ENCODE results near the gene TYRP1. TPM values are rescaled to one million over a fixed set of nuclear protein-coding genes. Genes with fewer than 3 reads are reported as not detected.

TYRP1 gene
- total RNA-seq, 2 experiments from 2014 or later = not detected

GRCh38 chr9:12717907-12718306 lies 24.7 kb downstream of the TYRP1 start:
- ATAC-seq (no peak), DNase-seq (no peak)
- H3K9me3 Mint-ChIP-seq (ENCODE audit: low read depth) = peaks cover 8% of the 10 kb centered on the region
- no peak overlapping the region for H3K4me3 Mint-ChIP-seq
- ChIA-PET CTCF (no interaction called here), POLR2A (no interaction called here)
- H3K27ac Mint-ChIP-seq = no peak overlapping the region
- H3K4me1 Mint-ChIP-seq = no peaks in the 10 kb centered on the region
- no peaks in the 10 kb centered on the region for H3K27me3 Mint-ChIP-seq
- intact Hi-C loops (cut with DNase I, micrococcal nuclease) = no loop called here
- H3K36me3 Mint-ChIP-seq (ENCODE audit: low read depth) = no peaks in the 10 kb centered on the region

DNA sequence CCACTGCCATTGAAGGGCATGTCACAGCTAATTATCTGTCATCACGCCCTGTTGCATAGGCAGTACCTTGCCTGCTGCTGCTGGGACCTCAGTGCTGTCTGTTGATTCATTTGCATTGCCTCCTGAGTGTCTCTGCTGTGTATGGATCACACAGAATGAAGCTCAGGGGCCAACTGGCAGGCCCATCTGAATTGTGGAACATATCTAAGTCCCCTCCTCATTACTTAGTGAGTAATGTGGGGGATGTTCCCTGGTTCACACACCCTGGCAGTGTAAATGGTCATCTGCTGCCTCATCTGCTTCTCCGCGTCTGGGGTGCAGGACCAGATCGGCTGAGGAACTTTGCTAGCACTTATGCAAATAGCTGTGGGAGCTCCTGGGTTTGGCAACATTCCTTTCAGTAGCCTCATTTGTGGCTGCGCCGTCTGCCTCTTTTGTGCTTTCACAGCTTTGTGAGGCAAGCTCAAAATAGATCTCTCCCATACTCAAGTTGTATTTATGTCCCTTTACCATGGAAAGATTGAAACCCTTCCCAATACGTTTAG lies 25.4 kb downstream of the TYRP1 start:
- Mint-ChIP-seq H3K27me3 (no peaks in the 10 kb centered on the region), H3K4me1 (no peaks in the 10 kb centered on the region), H3K36me3 (ENCODE audit: low read depth) (no peaks in the 10 kb centered on the region), H3K4me3 (no peak overlapping the region), H3K27ac (no peak overlapping the region), H3K9me3 (ENCODE audit: low read depth) (peaks cover 8% of the 10 kb centered on the region)
- ChIA-PET CTCF (interaction anchor here (0.6 kb wide), 1 partner anchor 69 kb away, joined by 3 read pairs; no protein-coding TSS in a partner anchor), POLR2A (no interaction called here)
- intact Hi-C loops (cut with DNase I, micrococcal nuclease) = no loop called here
- no peak for ATAC-seq
- no peak for DNase-seq

DNA sequence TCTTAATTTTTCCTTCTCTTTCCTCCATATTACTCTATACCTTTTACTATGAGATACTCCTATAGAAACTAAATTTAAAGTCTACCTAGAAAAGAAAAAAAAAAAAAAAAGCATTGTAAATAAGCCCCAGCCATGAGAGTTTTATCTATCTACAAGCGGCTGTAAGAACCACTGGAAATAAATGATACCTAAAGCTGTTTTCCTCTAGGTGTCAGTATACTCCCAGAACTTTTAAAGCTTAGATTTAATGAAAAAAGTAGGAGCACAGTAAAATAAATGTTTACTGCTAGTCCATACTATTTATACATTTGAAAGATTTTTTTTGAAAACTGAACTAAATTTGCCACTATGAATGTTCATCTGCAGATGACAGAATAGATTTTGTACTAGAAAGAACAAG lies 26.2 kb downstream of the TYRP1 start:
- Mint-ChIP-seq H3K27ac (no peak overlapping the region), H3K27me3 (no peaks in the 10 kb centered on the region), H3K4me1 (no peaks in the 10 kb centered on the region), H3K4me3 (no peak overlapping the region), H3K36me3 (ENCODE audit: low read depth) (no peaks in the 10 kb centered on the region), H3K9me3 (ENCODE audit: low read depth) (peaks cover 8% of the 10 kb centered on the region)
- DNase-seq (no peak), ATAC-seq (no peak)
- POLR2A ChIA-PET = no interaction called here
- intact Hi-C loops (cut with DNase I, micrococcal nuclease) = no loop called here
- CTCF ChIA-PET = interaction anchor here (0.6 to 0.9 kb wide), 2 partner anchors 35 to 52 kb away, joined by 3 to 4 read pairs; no protein-coding TSS in a partner anchor

GRCh38 chr9:12720551-12720950 lies 27.4 kb downstream of the TYRP1 start:
- intact Hi-C loops (cut with DNase I, micrococcal nuclease) = loop anchor here (5.0 to 10.0 kb wide), 2 partner anchors 364 to 367 kb away; no protein-coding TSS in a partner anchor
- peaks cover 8% of the 10 kb centered on the region for H3K9me3 Mint-ChIP-seq (ENCODE audit: low read depth)
- H3K4me3 Mint-ChIP-seq = no peak overlapping the region
- CTCF ChIA-PET = no interaction called here
- no peaks in the 10 kb centered on the region for H3K4me1 Mint-ChIP-seq
- DNase-seq = no peak
- H3K27me3 Mint-ChIP-seq = no peaks in the 10 kb centered on the region
- no peak overlapping the region for H3K27ac Mint-ChIP-seq
- H3K36me3 Mint-ChIP-seq (ENCODE audit: low read depth) = no peaks in the 10 kb centered on the region
- no peak for ATAC-seq
- POLR2A ChIA-PET = no interaction called here

DNA sequence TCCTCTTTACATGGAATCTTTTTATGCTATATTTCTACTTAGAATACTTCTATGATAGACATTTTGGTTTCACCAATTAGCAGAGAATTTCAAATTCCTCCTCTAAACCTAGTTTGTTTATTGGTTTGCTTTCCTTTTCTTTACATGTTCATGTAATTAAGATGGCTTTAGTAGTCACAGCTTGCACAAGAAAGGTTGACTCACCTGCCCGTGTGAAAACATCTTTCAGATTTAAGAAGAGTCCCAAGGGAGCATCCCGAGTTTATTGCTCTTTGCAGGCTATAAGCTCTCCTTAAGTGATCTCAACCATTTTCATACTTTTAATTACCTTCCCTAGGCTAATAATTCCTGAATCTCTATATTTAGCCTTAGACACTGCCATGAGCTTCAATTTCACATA lies 28.9 kb downstream of the TYRP1 start:
- Mint-ChIP-seq H3K4me3 (no peak overlapping the region), H3K9me3 (ENCODE audit: low read depth) (peaks cover 8% of the 10 kb centered on the region), H3K27ac (no peak overlapping the region), H3K4me1 (no peaks in the 10 kb centered on the region), H3K36me3 (ENCODE audit: low read depth) (no peaks in the 10 kb centered on the region), H3K27me3 (no peaks in the 10 kb centered on the region)
- intact Hi-C loops (cut with DNase I, micrococcal nuclease) = loop anchor here (5.0 to 10.0 kb wide), 2 partner anchors 363 to 365 kb away; no protein-coding TSS in a partner anchor
- ATAC-seq (no peak), DNase-seq (no peak)
- ChIA-PET POLR2A (no interaction called here), CTCF (no interaction called here)

GRCh38 chr9:12723409-12724028 lies 30.3 kb downstream of the TYRP1 start:
- H3K36me3 Mint-ChIP-seq (ENCODE audit: low read depth) = no peaks in the 10 kb centered on the region
- no peak for ATAC-seq
- CTCF ChIA-PET = no interaction called here

GRCh38 chr9:12726795-12727194 lies 33.6 kb downstream of the TYRP1 start:
- ChIA-PET POLR2A (no interaction called here), CTCF (no interaction called here)
- H3K36me3 Mint-ChIP-seq (ENCODE audit: low read depth) = no peaks in the 10 kb centered on the region
- intact Hi-C loops (cut with DNase I, micrococcal nuclease) = loop anchor here in 1 of 2 experiments (10.0 kb wide), 1 partner anchor 358 kb away; no protein-coding TSS in a partner anchor
- peaks cover 2% of the 10 kb centered on the region for H3K9me3 Mint-ChIP-seq (ENCODE audit: low read depth)
- no peak overlapping the region for H3K4me3 Mint-ChIP-seq
- no peaks in the 10 kb centered on the region for H3K4me1 Mint-ChIP-seq
- no peak overlapping the region for H3K27ac Mint-ChIP-seq
- DNase-seq (no peak), ATAC-seq (no peak)
- H3K27me3 Mint-ChIP-seq = no peaks in the 10 kb centered on the region

More at GRCh38 chr9:12723409-12724028, 30.3 kb downstream of the TYRP1 start:
- POLR2A ChIA-PET = no interaction called here
- DNase-seq = no peak
- intact Hi-C loops (cut with DNase I, micrococcal nuclease) = loop anchor here (5.0 to 10.0 kb wide), 2 partner anchors 361 to 364 kb away; no protein-coding TSS in a partner anchor
- H3K4me1 Mint-ChIP-seq = no peaks in the 10 kb centered on the region
- no peaks in the 10 kb centered on the region for H3K27me3 Mint-ChIP-seq
- no peak overlapping the region for H3K4me3 Mint-ChIP-seq
- H3K9me3 Mint-ChIP-seq (ENCODE audit: low read depth) = peaks cover 8% of the 10 kb centered on the region
- no peak overlapping the region for H3K27ac Mint-ChIP-seq

GRCh38 chr9:12730198-12730597 lies 37.0 kb downstream of the TYRP1 start:
- ATAC-seq (no peak), DNase-seq (no peak)
- Mint-ChIP-seq H3K4me1 (no peaks in the 10 kb centered on the region), H3K4me3 (no peak overlapping the region), H3K9me3 (ENCODE audit: low read depth) (peaks cover 10% of the 10 kb centered on the region), H3K27me3 (no peaks in the 10 kb centered on the region), H3K27ac (no peak overlapping the region), H3K36me3 (ENCODE audit: low read depth) (no peaks in the 10 kb centered on the region)
- CTCF ChIA-PET = no interaction called here
- intact Hi-C loops (cut with DNase I, micrococcal nuclease) = no loop called here
- POLR2A ChIA-PET = no interaction called here

DNA sequence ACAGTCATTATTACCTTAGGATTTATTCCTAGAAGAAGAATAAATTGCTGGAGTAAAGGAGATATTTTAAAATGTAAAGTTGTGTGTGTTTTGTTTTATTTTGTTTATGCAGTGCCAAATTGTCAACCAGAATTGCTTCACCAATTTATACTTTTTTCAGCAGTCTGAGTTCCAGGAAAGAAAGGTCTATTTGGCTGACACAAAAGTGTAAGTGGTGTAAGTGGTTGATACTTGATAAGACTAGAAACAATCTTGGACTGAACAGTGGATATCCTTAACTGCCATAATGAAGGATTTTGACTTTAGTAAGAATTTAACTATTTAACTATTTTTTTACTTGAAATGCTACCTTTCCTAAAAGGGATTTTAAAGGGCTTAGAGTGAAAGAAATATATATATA lies 37.7 kb downstream of the TYRP1 start:
- DNase-seq (no peak), ATAC-seq (no peak)
- CTCF ChIA-PET = interaction anchor here (0.5 kb wide), 1 partner anchor 30 kb away, joined by 3 read pairs; no protein-coding TSS in a partner anchor
- POLR2A ChIA-PET = no interaction called here
- no peaks in the 10 kb centered on the region for H3K36me3 Mint-ChIP-seq (ENCODE audit: low read depth)
- no peak overlapping the region for H3K27ac Mint-ChIP-seq
- H3K27me3 Mint-ChIP-seq = no peaks in the 10 kb centered on the region
- no peaks in the 10 kb centered on the region for H3K4me1 Mint-ChIP-seq
- intact Hi-C loops (cut with DNase I, micrococcal nuclease) = no loop called here
- no peak overlapping the region for H3K4me3 Mint-ChIP-seq
- peaks cover 14% of the 10 kb centered on the region for H3K9me3 Mint-ChIP-seq (ENCODE audit: low read depth)

DNA sequence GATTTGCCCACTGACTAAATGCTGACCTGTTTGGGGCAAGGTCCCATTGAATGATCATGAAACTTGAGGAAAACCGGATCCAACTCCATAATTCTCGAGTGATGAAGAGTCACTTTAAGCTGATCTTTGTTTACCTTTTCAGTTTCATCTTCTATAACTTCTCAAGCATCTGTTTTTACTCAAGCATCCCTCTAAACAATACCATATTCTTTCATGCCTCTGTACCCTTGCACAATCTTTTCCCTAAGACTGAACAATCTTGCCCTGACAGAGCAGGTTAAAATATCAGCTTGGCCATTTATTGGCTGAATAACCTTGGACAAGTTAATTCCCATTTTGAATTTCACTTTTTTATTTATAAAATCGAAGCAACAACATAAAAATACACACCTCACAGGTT lies 39.8 kb downstream of the TYRP1 start:
- no peak overlapping the region for H3K4me3 Mint-ChIP-seq
- no peaks in the 10 kb centered on the region for H3K4me1 Mint-ChIP-seq
- no peaks in the 10 kb centered on the region for H3K36me3 Mint-ChIP-seq (ENCODE audit: low read depth)
- H3K27me3 Mint-ChIP-seq = no peaks in the 10 kb centered on the region
- POLR2A ChIA-PET = no interaction called here
- intact Hi-C loops (cut with DNase I, micrococcal nuclease) = no loop called here
- no peak overlapping the region for H3K27ac Mint-ChIP-seq
- ATAC-seq (no peak), DNase-seq (no peak)
- CTCF ChIA-PET = interaction anchor here (0.9 kb wide), 1 partner anchor 12 kb away, joined by 3 read pairs; no protein-coding TSS in a partner anchor
- peaks cover 14% of the 10 kb centered on the region for H3K9me3 Mint-ChIP-seq (ENCODE audit: low read depth)

- Mint-ChIP-seq H3K27me3 (no peaks in the 10 kb centered on the region), H3K27ac (no peak overlapping the region), H3K4me1 (no peaks in the 10 kb centered on the region), H3K4me3 (no peak overlapping the region), H3K36me3 (ENCODE audit: low read depth) (no peaks in the 10 kb centered on the region), H3K9me3 (ENCODE audit: low read depth) (peaks cover 14% of the 10 kb centered on the region)
- POLR2A ChIA-PET = no interaction called here
- ATAC-seq (no peak), DNase-seq (no peak)
- CTCF ChIA-PET = no interaction called here
- intact Hi-C loops (cut with DNase I, micrococcal nuclease) = no loop called here
Observed at GRCh38 chr9:12735665-12736064, 42.5 kb downstream of the TYRP1 start.

DNA sequence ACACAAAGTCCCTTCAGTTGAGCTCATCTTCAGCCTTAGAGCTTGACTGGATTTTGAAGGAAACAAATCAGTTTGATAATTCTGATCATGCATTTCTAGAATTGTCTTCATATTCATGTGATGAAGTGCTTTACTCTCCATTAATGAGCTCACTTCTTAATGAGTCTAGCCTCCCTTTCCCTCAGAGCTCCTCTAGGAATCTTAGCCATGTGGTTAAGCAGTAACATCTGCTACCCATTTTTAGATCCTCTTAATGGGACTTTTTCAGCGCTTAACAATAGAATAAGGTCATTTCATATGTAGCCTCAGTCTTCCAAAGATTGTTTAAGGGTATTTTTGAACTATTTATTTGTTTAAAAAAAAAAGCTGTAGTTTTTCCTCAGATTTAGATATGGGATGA lies 44.7 kb downstream of the TYRP1 start:
- peaks cover 22% of the 10 kb centered on the region for H3K9me3 Mint-ChIP-seq (ENCODE audit: low read depth)
- no peaks in the 10 kb centered on the region for H3K27me3 Mint-ChIP-seq
- CTCF ChIA-PET = no interaction called here
- ATAC-seq (no peak), DNase-seq (no peak)
- intact Hi-C loops (cut with DNase I, micrococcal nuclease) = no loop called here
- POLR2A ChIA-PET = no interaction called here
- H3K36me3 Mint-ChIP-seq (ENCODE audit: low read depth) = no peaks in the 10 kb centered on the region
- H3K4me1 Mint-ChIP-seq = no peaks in the 10 kb centered on the region
- no peak overlapping the region for H3K27ac Mint-ChIP-seq
- no peak overlapping the region for H3K4me3 Mint-ChIP-seq
